ENCODE measurements around the gene DAND5.
A peak's percentile ranks its signal among the peaks of the same experiment; 100 is the strongest.

The DAND5 gene

DNA sequence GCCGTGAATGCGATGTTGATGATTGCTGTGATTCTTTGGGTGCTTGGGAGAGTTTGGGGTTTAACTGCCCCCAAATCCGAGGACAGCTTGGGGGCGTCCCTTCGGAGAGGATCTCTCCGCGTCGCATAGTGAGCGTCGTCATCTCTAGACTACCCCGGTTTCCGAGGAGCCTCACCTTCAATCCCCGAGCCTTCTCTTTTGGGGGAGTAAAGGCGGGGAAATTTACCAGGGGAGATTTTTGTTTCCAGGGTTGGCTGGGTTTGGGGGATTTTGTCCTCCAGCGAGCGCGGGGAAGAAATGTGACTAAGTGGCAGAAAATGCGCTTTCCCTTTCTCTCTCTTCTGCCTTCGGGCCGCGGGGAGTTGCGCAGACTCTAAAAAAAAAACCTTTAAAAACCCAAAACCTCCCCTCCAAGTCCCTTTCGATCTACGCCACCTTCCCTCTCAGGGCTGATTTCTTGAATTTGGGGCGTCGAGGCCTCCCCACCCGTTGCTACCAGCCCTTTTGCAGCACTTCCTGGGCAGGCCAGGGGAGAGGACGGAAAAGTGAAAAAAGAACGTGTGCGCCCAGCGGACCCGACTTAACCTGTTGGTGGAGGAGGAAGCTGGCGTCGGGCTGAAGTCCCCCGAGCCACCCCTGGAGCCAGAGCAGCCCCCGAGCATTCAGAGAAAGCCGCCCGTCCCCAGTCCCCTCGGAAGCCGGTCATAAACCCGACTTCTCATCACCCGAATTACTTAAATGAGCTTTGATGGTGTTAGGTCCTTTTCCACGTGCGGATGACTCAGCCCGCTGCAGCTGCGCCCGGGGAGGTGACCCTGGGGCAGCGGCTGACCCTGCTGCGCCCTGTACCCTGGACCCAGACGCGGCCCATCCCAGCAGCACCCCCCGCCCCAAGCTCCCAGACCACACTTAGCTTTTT, 43.6 kb downstream of the DAND5 start:
- H3K4me3 ChIP-seq, result peak overlapping the region; percentile 62
- TF ChIP-seq, protein P1, sequence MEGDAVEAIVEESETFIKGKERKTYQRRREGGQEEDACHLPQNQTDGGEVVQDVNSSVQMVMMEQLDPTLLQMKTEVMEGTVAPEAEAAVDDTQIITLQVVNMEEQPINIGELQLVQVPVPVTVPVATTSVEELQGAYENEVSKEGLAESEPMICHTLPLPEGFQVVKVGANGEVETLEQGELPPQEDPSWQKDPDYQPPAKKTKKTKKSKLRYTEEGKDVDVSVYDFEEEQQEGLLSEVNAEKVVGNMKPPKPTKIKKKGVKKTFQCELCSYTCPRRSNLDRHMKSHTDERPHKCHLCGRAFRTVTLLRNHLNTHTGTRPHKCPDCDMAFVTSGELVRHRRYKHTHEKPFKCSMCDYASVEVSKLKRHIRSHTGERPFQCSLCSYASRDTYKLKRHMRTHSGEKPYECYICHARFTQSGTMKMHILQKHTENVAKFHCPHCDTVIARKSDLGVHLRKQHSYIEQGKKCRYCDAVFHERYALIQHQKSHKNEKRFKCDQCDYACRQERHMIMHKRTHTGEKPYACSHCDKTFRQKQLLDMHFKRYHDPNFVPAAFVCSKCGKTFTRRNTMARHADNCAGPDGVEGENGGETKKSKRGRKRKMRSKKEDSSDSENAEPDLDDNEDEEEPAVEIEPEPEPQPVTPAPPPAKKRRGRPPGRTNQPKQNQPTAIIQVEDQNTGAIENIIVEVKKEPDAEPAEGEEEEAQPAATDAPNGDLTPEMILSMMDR (IDR thresholded peaks at IDR 0.05), result no peak
- DNase-seq (ENCODE audit: low spot score), result no peak
- peak overlapping the region; percentile 76 to 87 for H3K27ac ChIP-seq

DNA sequence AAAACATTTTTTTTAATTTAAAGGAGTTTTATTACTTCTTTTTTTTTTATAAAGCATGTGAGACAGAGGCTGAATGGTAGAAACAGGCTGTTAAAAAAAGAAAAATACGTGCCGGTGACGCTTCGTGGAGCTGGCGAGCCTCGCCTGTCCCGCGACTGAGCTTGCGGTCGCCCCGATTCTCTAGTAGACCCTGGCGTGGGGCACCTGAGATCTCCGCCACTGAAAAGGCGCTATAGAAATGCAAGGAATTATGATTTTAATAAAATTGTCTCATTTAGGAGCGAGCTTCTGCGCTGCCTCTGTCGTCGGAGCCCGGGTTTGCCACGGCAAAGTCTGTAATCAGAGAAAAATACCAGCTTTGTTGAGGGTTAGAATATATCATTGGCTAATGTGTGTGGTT, 44.3 kb downstream of the DAND5 start:
- TF ChIP-seq, protein P1 (IDR thresholded peaks at IDR 0.05), result no peak
- peak overlapping the region; percentile 87 to 90 for H3K27ac ChIP-seq
- H3K4me3 ChIP-seq, result peak overlapping the region; percentile 62
- no peak for DNase-seq (ENCODE audit: low spot score)

DNA sequence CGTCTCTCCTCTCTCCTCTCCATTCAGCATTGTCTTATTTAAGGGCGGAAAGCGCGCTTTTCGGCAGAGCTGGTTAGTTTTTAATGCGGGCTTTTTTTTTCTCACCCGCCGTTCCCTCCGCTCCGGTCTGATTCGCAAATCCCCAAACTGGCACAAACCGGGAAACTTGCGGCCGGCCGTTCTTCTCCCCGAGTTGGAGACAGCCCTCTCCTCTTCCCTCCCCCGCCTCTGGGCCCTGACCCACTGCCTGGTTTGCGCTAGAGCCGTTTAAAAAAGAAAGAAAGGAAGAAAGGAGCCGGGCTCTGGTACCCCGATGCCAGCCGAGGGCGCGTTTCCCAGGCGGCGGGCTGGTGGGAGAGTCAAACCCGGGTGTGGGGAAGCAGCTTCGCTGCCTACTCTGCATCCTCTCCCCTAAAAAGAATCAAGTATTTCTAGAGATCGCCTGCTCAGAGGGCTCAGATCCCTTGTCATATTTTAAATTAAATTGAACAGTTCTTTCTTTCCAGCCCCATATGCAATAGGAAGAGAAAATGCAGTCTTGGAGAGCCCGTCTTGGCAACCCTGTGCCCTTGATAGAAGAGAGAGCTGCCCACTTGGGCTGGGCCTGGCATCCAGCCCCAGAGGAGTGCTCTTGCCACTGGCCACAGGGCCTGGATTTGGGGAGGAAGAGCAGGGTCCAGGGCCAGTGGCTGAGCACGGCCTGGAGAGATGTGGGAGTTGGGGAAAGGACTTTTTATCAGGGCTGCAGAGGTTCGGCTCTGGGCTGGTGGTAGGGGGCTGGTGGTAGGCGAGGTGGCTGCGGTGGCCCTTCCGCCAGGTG, 44.9 kb downstream of the DAND5 start:
- Histone ChIP-seq H3K4me3 (peak overlapping the region; percentile 62), H3K27ac (peak overlapping the region; percentile 87 to 90)
- DNase-seq (ENCODE audit: low spot score), result no peak
- TF ChIP-seq, protein P1 (IDR thresholded peaks at IDR 0.05), result no peak

DNA sequence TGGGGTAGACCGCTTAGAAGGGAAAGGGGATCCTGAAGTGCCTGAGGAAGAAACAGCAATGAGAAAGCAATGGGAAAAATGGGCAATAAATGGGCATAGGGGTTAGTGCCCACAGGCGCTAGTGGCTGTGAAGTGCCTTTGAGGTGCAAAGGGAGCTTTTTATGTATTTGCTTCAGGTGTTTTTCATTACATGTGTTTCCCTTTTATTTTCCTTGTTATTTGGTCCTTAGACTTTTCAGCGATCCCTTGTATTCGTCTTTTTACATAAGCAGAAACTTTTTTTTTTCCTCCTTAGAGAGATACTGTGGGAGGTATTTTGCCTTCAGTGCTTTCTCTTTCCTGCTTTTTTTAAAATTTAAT, 45.5 kb downstream of the DAND5 start:
- H3K4me3 ChIP-seq, result peak overlapping the region; percentile 62
- peak overlapping the region; percentile 87 to 90 for H3K27ac ChIP-seq
- TF ChIP-seq, protein P1 (IDR thresholded peaks at IDR 0.05), result no peak
- DNase-seq (ENCODE audit: low spot score), result no peak

DNA sequence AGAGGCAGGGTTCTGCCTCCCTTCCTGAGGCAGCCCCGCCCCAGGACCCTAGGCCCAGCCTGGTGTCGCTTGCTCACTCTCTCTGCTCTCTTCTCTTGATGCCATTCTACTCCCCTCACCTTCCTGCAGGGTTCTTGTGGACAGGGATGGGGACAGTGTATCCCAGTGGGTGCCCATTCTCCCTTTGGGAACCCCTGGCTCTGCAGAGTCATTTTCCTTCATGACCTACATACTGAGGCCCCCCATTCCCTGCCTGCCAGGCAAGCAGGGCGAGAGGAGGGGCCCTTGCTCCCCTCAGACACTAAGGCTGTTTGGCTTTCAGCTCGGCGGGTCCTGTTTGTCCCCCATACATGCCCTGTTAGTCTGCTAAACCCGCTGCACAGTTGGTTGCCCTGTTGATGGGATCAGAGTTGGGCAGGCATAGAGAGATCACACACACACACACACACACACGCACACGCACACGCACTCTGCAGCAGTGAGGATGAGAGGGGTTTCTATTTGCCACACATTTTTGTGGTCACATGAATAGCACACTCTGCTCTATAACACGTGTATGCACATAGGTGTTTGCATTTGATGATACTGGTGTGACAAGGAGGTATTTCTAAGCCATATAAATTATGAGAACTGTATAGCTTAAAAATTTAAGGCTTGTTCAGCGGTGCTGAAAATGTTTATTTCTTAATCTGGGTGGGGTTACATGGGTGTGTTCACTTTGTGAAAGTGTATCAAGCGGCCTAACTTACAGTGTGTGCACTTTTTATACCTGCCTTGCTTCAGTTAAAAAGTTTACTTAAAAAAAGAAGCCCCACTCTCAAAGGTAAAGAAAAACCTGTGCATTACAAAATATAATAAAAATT, 46.2 kb downstream of the DAND5 start:
- TF ChIP-seq, protein P1 (IDR thresholded peaks at IDR 0.05), result no peak
- Histone ChIP-seq H3K27ac (peak overlapping the region; percentile 88 to 95), H3K4me3 (peak overlapping the region; percentile 43)
- DNase-seq (ENCODE audit: low spot score), result no peak

DNA sequence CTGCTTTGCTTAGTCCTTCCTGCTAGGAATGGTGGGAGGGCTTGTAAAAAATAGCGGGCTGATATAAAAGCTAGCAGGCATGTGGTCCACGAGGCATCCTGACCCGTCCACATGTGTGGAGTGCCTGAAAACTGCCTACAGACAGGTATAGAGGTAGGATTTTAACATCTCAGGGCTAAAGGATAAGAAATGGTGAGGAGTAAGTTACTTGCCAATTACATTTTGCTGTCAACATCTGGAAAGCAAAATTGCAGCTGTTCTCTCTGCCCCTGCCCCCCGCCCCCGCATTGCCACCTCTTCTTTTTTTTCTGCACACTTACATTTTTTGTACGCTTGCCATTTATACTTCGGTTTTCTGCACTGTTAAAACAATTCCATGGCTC, 46.9 kb downstream of the DAND5 start:
- TF ChIP-seq, protein P1 (IDR thresholded peaks at IDR 0.05), result no peak
- peak overlapping the region; percentile 64 for H3K4me3 ChIP-seq
- no peak for DNase-seq (ENCODE audit: low spot score)
- peak overlapping the region; percentile 66 to 95 for H3K27ac ChIP-seq
